Smooth muscle cell (in vitro differentiated cells): Measurements from ENCODE around the gene CSMD2. TPM values are rescaled to one million over a fixed set of nuclear protein-coding genes. Genes with fewer than 3 reads are reported as not detected.

Experiments
- DNase-seq: peaks from one replicate; lab custom pipeline; 2025; ENCODE audit not compliant: unreplicated experiment; lab: John Stamatoyannopoulos, UW
- H2AFZ ChIP-seq: fragments of 200-600 bp; sonication (generic); 2 replicates; pipeline ENCODE4 v1.6.0; 2016; ENCODE audit warnings: antibody characterized with exemption, low read depth, mild to moderate bottlenecking
- H3F3A ChIP-seq: fragments of 200-600 bp; sonication (generic); 2 replicates; pipeline ENCODE4 v1.6.0; 2017; ENCODE audit warnings: antibody characterized with exemption, low read depth
- H3K27ac ChIP-seq: fragments of 200-600 bp; sonication (generic); 2 replicates; pipeline ENCODE4 v1.5.1; 2016; ENCODE audit warnings: low read depth, mild to moderate bottlenecking
- H3K27me3 ChIP-seq: fragments of 200-600 bp; sonication (generic); 2 replicates; pipeline ENCODE4 v1.6.1; 2016; ENCODE audit warnings: low read depth, mild to moderate bottlenecking
- H3K36me3 ChIP-seq: fragments of 200-600 bp; sonication (generic); 2 replicates; pipeline ENCODE4 v1.5.1; 2016; ENCODE audit warnings: low read depth
- H3K4me1 ChIP-seq: fragments of 200-600 bp; sonication (generic); 2 replicates; pipeline ENCODE4 v1.5.1; 2016; ENCODE audit warnings: low read depth
- H3K4me2 ChIP-seq: fragments of 200-600 bp; sonication (generic); 2 replicates; pipeline ENCODE4 v1.6.0; 2016; ENCODE audit warnings: mild to moderate bottlenecking
- H3K4me3 ChIP-seq: fragments of 200-600 bp; sonication (generic); 2 replicates; pipeline ENCODE4 v1.5.1; 2016; ENCODE audit warnings: mild to moderate bottlenecking
- H3K79me2 ChIP-seq: fragments of 200-600 bp; sonication (generic); 2 replicates; pipeline ENCODE4 v1.6.0; 2016; ENCODE audit warnings: low read depth, mild to moderate bottlenecking
- H3K9ac ChIP-seq: fragments of 200-600 bp; sonication (generic); 2 replicates; pipeline ENCODE4 v1.6.0; 2016; ENCODE audit warnings: low read depth
- H3K9me3 ChIP-seq: fragments of 200-600 bp; sonication (generic); replicated peaks from 2 replicates; pipeline ENCODE4 v1.5.1; 2016; ENCODE audit warnings: low read depth
- H4K20me1 ChIP-seq: fragments of 200-600 bp; sonication (generic); 2 replicates; pipeline ENCODE4 v1.6.0; 2016; ENCODE audit warnings: low read depth
- WGBS: methylation state at CpG from one replicate; pipeline ENCODE4 v1.1.7; 2016; ENCODE audit warnings: low lambda C conversion rate; 5-methylcytosine and 5-hydroxymethylcytosine counted together
- polyA plus RNA-seq: library from polyadenylated mRNA; unstranded; fragments of >200 nt; fragmentation: Nextera tagmentation; extraction: Ambion mirVana; gene quantifications from 2 replicates; pipeline ENCODE4 v1.2.1, GENCODE V29; 2016
- total RNA-seq: library from RNA; depleted of rRNA; stranded (reverse); fragments of >200 nt; gene quantifications from 2 replicates; pipeline ENCODE4 v1.2.3, GENCODE V29; 2014
- TF ChIP-seq, protein P1 (sequence below): fragments of 200-600 bp; sonication (generic); IDR thresholded peaks from 2 replicates; pipeline ENCODE4 v1.5.1; 2017; ENCODE audit warnings: borderline replicate concordance, mild to moderate bottlenecking, antibody characterized with exemption; ENCODE audit not compliant: insufficient read depth, poor library complexity, severe bottlenecking

The CSMD2 gene
- total and polyA plus RNA-seq, 2 experiments from 2014 or later, result 0.65 to 1.8 TPM

DNA sequence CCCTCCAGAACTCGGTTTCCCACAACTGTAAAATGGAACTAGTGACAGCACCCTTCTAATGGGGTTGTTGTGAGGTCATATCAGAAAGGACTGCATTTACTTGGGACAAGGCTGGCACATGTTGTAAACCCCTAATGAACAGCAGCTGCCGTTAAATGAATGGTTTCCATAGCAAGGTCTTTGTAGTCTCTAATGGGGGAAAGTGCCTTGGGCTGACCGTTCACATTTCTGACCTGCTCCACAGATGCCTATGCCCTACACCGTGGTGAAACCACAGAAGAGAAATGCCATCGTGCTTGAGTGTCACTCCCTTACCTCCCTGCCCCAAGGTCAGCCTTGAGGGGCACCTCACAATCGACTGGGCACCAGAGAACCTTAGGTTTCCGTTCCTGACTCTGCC is 549.5 kb downstream of the CSMD2 start:
- no peaks in the 10 kb centered on the region for H3F3A ChIP-seq
- 72% methylated on average over 7 of the region's 7 CpGs for WGBS
- no peaks in the 10 kb centered on the region for H4K20me1 ChIP-seq
- H3K4me3 ChIP-seq, result no peak overlapping the region
- no peak overlapping the region for H3K27ac ChIP-seq
- peaks cover 20% of the 10 kb centered on the region for H3K27me3 ChIP-seq
- H3K9me3 ChIP-seq, result no peaks in the 10 kb centered on the region
- H3K36me3 ChIP-seq, result no peaks in the 10 kb centered on the region
- TF ChIP-seq, protein P1, sequence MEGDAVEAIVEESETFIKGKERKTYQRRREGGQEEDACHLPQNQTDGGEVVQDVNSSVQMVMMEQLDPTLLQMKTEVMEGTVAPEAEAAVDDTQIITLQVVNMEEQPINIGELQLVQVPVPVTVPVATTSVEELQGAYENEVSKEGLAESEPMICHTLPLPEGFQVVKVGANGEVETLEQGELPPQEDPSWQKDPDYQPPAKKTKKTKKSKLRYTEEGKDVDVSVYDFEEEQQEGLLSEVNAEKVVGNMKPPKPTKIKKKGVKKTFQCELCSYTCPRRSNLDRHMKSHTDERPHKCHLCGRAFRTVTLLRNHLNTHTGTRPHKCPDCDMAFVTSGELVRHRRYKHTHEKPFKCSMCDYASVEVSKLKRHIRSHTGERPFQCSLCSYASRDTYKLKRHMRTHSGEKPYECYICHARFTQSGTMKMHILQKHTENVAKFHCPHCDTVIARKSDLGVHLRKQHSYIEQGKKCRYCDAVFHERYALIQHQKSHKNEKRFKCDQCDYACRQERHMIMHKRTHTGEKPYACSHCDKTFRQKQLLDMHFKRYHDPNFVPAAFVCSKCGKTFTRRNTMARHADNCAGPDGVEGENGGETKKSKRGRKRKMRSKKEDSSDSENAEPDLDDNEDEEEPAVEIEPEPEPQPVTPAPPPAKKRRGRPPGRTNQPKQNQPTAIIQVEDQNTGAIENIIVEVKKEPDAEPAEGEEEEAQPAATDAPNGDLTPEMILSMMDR, result no peak
- no peaks in the 10 kb centered on the region for H3K79me2 ChIP-seq
- no peak overlapping the region for H2AFZ ChIP-seq
- no peak for DNase-seq
- H3K4me1 ChIP-seq, result no peaks in the 10 kb centered on the region
- H3K4me2 ChIP-seq, result no peak overlapping the region
- no peak overlapping the region for H3K9ac ChIP-seq

DNA sequence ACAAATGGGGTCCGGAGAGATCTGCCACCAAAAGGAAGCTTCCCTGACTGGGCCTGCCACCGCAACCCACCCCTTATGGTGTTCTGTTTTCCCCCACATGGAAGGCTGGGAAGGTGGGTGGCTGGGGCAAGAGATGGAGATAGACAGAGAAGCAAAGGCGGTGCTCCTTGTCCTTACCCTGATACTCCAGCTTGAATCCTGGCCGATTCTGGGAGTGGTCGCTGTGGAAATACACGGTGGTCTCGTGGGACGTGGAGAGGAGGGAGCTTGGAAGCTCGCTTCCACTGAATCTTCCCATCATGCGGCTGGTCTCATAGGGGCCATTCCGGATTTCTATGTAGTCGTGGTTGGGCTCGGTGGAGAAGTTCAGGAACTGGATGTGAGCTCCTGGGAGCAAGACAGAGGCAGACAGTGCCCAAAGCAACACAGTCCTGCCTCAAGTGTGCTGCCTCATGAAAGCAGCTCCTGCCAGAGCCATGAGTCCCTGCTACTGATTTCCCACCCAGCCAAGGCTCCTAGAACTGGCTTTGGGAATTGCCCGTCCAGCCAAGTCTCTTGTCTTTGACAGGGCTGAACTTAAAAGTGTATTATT is 554.1 kb downstream of the CSMD2 start:
- Histone ChIP-seq H3K4me3 (no peak overlapping the region), H3K9me3 (no peaks in the 10 kb centered on the region), H3K4me2 (no peak overlapping the region), H3K36me3 (no peaks in the 10 kb centered on the region), H3K79me2 (no peaks in the 10 kb centered on the region), H2AFZ (no peak overlapping the region), H3F3A (no peaks in the 10 kb centered on the region), H4K20me1 (no peaks in the 10 kb centered on the region), H3K4me1 (no peaks in the 10 kb centered on the region), H3K9ac (no peak overlapping the region), H3K27ac (no peak overlapping the region), H3K27me3 (peaks cover 11% of the 10 kb centered on the region)
- 87% methylated on average over 14 of the region's 14 CpGs for WGBS
- no peak for DNase-seq
- TF ChIP-seq, protein P1, result no peak

GRCh38 chr1:33610391-33610790 is 554.6 kb downstream of the CSMD2 start:
- Histone ChIP-seq H3K27me3 (peaks cover 11% of the 10 kb centered on the region), H3K4me2 (no peak overlapping the region), H3K4me3 (no peak overlapping the region), H4K20me1 (no peaks in the 10 kb centered on the region), H3K79me2 (no peaks in the 10 kb centered on the region), H3K36me3 (no peaks in the 10 kb centered on the region), H3K27ac (no peak overlapping the region), H3K9me3 (no peaks in the 10 kb centered on the region), H3K9ac (no peak overlapping the region), H2AFZ (no peak overlapping the region), H3K4me1 (no peaks in the 10 kb centered on the region), H3F3A (no peaks in the 10 kb centered on the region)
- 98% methylated on average over 3 of the region's 3 CpGs for WGBS
- TF ChIP-seq, protein P1, result no peak
- no peak for DNase-seq

DNA sequence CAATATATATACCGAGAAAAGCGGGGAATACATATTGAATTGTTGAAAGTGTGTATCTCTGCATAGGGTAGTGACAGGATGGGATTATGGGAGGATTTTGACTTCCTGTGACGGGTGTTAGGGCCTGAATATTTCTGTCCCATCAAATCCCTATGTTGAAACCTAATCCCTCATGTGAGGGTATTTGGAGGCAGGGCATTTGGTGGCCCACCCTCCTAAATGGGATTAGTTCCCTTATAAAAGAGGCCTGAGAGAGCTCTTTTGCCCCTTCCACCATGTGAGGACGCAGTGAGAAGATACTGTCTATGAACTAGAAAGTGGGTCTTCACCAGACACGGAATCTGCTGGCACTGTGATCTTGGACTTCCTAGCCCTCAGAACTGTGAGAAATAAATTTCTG is 555.3 kb downstream of the CSMD2 start:
- H3K4me1 ChIP-seq, result no peaks in the 10 kb centered on the region
- no peaks in the 10 kb centered on the region for H3F3A ChIP-seq
- peaks cover 6% of the 10 kb centered on the region for H3K27me3 ChIP-seq
- H3K9ac ChIP-seq, result no peak overlapping the region
- no peaks in the 10 kb centered on the region for H3K79me2 ChIP-seq
- no peaks in the 10 kb centered on the region for H4K20me1 ChIP-seq
- no peaks in the 10 kb centered on the region for H3K9me3 ChIP-seq
- no peak overlapping the region for H3K4me3 ChIP-seq
- H3K4me2 ChIP-seq, result no peak overlapping the region
- TF ChIP-seq, protein P1, result no peak
- 76% methylated on average over 5 of the region's 5 CpGs for WGBS
- DNase-seq, result no peak
- no peaks in the 10 kb centered on the region for H3K36me3 ChIP-seq
- H2AFZ ChIP-seq, result no peak overlapping the region
- H3K27ac ChIP-seq, result no peak overlapping the region
